GM11168 (cell line): ENCODE data around the gene RASSF5.

Experiments used
- in situ Hi-C: fragments of 300-500 bp; cut with MboI; formaldehyde crosslinking; loops from one replicate; pipeline ENCODE4 v1.12.0; 2022; ENCODE audit warnings: low sequenced_read_pairs; ENCODE audit not compliant: unreplicated experiment

The RASSF5 gene

DNA sequence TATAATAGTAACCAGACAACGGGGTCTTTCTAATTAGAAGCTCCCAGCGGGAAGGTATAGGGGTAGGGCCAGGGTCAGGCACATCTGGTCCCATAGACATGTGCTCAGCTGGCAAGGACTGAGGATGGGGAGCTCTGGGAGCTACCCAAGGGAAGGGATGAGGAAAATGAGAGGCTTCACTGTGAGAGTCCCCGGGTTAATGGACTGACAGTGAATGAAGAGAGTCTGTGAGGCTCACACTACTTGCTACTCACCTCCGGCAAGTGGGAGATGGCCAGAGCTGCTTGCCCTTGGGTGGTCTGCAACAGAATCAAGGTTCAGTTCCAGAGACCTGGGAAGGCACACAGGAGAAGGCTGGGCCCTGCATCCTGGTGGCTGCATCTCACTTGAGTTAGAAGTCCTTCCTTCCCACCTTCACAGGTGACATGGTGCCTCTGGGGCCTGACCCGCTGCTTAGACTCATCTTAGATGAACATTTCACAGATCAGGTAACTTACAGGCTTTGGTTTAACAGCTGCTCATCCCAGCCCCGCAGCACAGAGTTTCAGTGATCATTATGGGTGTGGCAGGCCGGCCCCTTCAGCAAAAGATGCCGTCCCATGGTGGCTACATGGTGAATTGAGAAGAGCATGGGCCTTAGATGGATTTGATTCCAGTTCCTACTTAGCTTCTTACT, 73.2 kb downstream of the RASSF5 start:
- in situ Hi-C loops, result loop anchor here (5.0 kb wide), 2 partner anchors 48 to 93 kb away; no protein-coding TSS in a partner anchor

- in situ Hi-C loops, result loop anchor here (5.0 kb wide), 2 partner anchors 49 to 94 kb away; no protein-coding TSS in a partner anchor
These were observed 73.8 kb downstream of the RASSF5 start for GRCh38 chr1:206581114-206581497.

DNA sequence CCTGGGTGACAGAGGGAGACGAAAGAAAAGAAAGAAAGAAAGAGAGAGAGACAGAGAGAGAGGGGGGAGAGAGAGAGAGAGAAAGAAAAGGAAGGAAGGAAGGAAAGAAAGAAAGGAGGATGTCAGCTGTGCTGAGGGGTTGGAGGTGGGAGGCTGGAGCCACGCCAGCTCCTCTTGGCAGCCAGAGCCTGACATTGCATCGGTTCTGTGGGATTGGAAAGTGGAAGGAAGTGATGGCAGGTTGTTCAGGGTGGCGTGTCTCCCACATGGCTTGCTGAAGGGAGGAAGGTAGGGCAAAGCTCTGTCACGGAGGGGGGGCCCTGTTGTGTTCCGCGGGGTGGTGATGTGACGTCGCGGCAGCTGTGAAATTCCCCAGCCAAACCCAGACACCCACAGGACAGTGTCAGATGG, 74.2 kb downstream of the RASSF5 start:
- in situ Hi-C loops, result loop anchor here (5.0 kb wide), 2 partner anchors 49 to 94 kb away; no protein-coding TSS in a partner anchor

DNA sequence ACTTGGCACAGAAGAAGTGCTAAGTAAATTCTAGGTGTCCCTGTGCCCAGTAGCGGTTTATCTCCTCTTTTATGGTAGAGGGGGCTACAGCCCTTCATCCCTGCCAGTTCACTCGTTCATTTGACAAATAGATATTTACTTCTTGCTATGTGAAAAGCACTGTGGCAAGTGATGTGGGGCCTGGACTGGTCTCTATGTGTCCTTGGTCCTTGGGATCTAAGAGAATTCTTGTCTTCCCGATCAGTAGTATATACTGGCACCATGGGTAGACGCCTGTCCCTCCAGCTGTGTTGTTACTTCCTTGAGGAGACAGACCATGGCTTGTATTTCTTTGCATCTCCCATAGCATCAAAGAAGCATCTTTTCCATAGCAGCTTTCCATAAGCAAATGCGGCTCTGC, 75.2 kb downstream of the RASSF5 start:
- in situ Hi-C loops, result loop anchor here (5.0 kb wide), 2 partner anchors 50 to 95 kb away; no protein-coding TSS in a partner anchor

DNA sequence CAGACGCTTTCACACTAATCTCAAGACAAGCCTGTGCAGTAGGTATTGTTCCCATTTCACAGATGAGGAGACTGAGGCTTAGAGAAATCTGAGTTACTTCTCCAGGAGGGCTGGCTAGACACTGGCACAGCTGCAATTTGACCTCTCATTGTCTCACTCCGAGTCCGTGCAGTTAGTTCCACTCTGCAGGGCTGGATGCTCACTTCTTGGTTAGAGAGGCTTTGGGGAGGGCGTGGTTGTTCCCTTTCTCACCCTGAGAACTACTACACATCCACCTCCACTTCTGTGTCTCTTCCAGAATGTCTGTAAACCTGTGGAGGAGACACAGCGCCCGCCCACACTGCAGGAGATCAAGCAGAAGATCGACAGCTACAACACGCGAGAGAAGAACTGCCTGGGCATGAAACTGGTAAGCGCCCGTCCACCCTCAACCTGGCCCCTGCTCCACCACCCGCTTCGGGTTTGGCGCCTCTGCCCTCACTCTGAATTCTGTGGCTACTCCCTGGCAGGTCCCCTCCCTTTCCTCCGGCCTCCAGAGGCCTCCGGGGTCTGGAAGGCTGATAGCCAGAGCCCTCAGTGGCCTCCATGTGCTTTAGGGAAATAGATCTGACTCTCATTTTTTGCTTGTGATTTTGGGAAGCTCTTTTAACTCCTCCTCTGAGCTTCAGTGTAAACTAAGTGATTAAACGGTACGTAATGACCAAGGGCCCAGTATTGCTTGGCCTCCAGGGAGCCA, 75.8 kb downstream of the RASSF5 start:
- in situ Hi-C loops, result loop anchor here (5.0 kb wide), 2 partner anchors 51 to 96 kb away; no protein-coding TSS in a partner anchor

GRCh38 chr1:206583707-206584648, 76.6 kb downstream of the RASSF5 start:
- in situ Hi-C loops, result loop anchor here (5.0 kb wide), 2 partner anchors 52 to 97 kb away; no protein-coding TSS in a partner anchor

DNA sequence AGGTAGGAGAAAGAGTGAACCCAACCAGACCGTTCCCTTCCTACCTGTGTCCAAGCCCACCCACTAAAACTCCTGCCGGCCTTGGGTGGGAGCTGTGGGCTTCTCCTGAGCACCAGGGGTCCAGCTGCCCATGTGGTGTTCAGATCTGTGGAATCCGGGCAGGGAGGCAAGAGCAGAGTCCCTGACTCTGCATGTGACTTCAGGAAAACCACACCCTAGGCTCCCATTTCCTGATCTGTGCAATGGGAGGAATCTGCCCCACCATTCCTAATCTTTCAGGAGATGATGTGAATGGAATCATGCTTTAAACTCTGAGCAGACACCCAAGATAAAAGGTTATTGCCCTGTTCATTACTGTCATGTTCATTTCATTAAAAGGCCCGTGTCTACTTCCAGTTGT, 77.4 kb downstream of the RASSF5 start:
- in situ Hi-C loops, result loop anchor here (5.0 kb wide), 2 partner anchors 52 to 97 kb away; no protein-coding TSS in a partner anchor

DNA sequence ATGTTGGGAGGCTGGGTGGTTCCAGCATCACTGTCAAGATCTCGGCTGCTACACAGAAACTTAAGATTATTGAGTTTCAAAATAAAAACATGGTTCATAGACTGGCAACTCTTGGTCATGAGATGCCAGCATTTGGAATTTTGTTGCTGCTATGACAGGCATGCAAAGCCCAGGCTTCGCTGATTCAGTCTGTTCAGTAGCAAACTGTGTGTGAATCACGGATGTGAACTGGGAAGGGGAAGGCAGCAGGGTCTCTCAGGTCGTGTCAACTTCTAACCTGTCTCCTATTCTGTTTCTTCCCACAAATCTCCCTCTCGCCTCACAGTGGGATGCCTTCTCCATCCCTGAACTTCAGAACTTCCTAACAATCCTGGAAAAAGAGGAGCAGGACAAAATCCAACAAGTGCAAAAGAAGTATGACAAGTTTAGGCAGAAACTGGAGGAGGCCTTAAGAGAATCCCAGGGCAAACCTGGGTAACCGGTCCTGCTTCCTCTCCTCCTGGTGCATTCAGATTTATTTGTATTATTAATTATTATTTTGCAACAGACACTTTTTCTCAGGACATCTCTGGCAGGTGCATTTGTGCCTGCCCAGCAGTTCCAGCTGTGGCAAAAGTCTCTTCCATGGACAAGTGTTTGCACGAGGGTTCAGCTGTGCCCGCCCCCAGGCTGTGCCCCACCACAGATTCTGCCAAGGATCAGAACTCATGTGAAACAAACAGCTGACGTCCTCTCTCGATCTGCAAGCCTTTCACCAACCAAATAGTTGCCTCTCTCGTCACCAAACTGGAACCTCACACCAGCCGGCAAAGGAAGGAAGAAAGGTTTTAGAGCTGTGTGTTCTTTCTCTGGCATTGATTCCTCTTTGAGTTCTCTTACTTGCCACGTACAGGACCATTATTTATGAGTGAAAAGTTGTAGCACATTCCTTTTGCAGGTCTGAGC, 79.4 kb downstream of the RASSF5 start:
- in situ Hi-C loops, result no loop called here

DNA sequence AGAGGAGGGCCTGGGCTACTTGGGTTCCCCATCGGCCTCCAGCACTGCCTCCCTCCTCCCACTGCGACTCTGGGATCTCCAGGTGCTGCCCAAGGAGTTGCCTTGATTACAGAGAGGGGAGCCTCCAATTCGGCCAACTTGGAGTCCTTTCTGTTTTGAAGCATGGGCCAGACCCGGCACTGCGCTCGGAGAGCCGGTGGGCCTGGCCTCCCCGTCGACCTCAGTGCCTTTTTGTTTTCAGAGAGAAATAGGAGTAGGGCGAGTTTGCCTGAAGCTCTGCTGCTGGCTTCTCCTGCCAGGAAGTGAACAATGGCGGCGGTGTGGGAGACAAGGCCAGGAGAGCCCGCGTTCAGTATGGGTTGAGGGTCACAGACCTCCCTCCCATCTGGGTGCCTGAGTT, 80.6 kb downstream of the RASSF5 start:
- in situ Hi-C loops, result no loop called here

- in situ Hi-C loops, result no loop called here
These were observed 81.2 kb downstream of the RASSF5 start for GRCh38 chr1:206588492-206588891.

DNA sequence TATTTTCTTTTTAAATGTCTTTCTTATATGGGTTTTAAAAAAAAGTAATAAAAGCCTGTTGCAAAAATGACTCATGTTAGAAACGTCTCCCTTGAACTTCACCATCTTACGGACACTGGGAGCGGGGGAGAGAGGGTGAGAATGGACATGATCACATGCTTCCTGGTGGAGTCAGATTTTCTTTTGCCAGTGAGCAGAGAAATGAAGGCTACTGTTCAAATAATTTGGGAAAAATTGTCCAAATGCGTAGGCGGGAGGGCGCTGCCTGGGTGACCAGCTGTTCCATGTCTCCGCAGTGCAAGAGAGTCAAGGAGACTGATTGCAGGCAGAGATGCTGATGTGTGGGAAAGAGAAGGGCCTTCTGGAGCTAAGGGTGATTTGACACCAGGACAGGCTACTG, 81.9 kb downstream of the RASSF5 start:
- in situ Hi-C loops, result no loop called here

DNA sequence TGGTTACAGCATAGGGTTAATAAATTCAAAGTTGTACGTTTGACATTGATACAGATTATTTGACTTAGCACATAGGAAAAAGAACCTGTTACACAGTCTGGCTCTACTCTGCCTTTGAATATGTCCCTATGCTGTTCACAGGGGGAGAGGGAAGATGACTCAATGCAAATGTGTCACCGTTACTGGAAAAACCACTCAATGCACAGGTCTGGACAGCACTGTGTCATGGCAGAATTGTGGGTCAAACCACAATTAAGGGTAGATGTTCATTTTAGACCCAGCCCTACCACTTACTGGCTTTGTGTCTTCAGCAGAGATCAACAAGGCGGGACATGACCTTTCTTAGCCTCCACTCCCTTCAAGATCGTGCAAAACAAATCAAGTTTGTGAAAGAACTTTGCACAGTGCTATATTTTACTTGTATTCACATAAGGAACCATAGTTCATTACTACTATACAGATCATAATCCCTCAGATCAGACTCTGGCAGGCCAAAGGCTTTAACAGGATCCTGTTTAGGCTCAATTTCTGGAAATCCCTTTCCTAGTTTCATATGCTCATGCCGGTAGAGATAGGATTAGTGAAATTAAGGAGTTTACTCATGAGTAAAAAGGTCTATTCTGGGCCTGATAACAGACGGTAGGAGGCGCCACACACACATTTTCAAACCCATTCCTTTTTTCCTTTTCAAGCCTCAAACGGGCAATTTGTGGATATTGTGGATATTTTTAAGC, 82.9 kb downstream of the RASSF5 start:
- in situ Hi-C loops, result no loop called here

GRCh38 chr1:206591226-206591625, 83.9 kb downstream of the RASSF5 start:
- in situ Hi-C loops, result no loop called here

- in situ Hi-C loops, result no loop called here
These were observed 84.4 kb downstream of the RASSF5 start for GRCh38 chr1:206591696-206592095.

- in situ Hi-C loops, result no loop called here
These were observed 86.1 kb downstream of the RASSF5 start for GRCh38 chr1:206593351-206593925.

DNA sequence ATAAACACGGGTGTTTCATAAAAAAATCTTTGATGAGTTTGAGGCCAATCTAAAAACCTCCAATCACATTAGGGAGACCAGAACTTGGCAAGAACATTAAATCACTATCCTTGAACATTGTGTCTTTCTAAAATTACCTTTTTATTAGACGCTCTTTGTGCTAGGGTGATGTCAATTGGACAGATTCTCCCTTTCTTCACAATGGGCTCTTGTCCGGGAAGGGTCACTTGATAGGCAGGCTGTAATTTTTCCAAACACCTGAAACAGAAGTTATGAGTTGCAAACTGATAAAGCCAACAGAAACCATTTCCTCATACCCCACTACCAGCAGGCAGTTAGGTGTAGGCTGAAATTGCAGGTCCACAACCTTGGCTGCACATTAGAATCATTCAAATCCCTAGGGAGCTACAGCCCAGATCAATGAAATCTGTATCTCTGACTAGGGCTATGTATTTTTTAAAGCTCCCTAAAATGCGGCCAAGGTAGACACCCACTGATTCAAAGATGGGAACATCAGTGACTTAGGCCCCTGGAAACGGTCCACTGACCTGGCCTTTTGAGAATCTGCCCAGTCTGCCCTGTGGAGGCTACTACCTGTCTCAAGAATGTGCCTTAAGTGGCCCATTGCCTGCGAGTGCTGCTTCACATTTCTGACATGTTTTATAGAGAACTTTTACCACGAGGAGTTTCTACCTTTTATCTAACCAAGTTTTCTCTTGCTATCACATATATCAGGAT, 88.4 kb downstream of the RASSF5 start:
- in situ Hi-C loops, result no loop called here

- in situ Hi-C loops, result no loop called here
These were observed 89.0 kb downstream of the RASSF5 start for GRCh38 chr1:206596319-206596666.

GRCh38 chr1:206600527-206600926, 93.2 kb downstream of the RASSF5 start:
- in situ Hi-C loops, result no loop called here
